HepG2 (cell line): Measurements from ENCODE around the gene SH3BP2. TPM values are rescaled to one million over a fixed set of nuclear protein-coding genes. Genes with fewer than 3 reads are reported as not detected.

Source experiments
- GZF1 ChIP-seq: sonication (generic); formaldehyde crosslinking; IDR thresholded peaks from 2 replicates; pipeline ENCODE4 v1.5.1; 2020; ENCODE audit warnings: mild to moderate bottlenecking, missing genetic modification reagents
- MAF1 ChIP-seq: sonication (generic); formaldehyde crosslinking; IDR thresholded peaks from 2 replicates; pipeline ENCODE4 v1.5.0; 2020; ENCODE audit warnings: missing genetic modification reagents, borderline replicate concordance
- NCOA5 ChIP-seq: sonication (generic); formaldehyde crosslinking; IDR thresholded peaks from 2 replicates; pipeline ENCODE4 v1.4.0; 2020; ENCODE audit warnings: missing genetic modification reagents
- PHF8 ChIP-seq: sonication (generic); formaldehyde crosslinking; IDR thresholded peaks from 2 replicates; pipeline ENCODE4 v1.5.0; 2020; ENCODE audit warnings: missing genetic modification reagents
- SP4 ChIP-seq: sonication (generic); formaldehyde crosslinking; IDR thresholded peaks from 2 replicates; pipeline ENCODE4 v1.8.1; 2023; ENCODE audit warnings: mild to moderate bottlenecking, missing genetic modification reagents
- ZBTB20 ChIP-seq: sonication (generic); formaldehyde crosslinking; IDR thresholded peaks from 2 replicates; pipeline ENCODE4 v1.8.1; 2023; ENCODE audit warnings: missing genetic modification reagents, low read depth, mild to moderate bottlenecking, borderline replicate concordance
- ZBTB34 ChIP-seq: sonication (generic); formaldehyde crosslinking; IDR thresholded peaks from 2 replicates; pipeline ENCODE4 v1.8.0; 2022; ENCODE audit warnings: mild to moderate bottlenecking, missing genetic modification reagents
- ZNF30 ChIP-seq: sonication (generic); formaldehyde crosslinking; IDR thresholded peaks from 2 replicates; pipeline ENCODE4 v1.5.0; 2020; ENCODE audit warnings: mild to moderate bottlenecking, missing genetic modification reagents
- ZNF468 ChIP-seq: sonication (generic); formaldehyde crosslinking; IDR thresholded peaks from 2 replicates; pipeline ENCODE4 v1.8.0; 2022; ENCODE audit warnings: mild to moderate bottlenecking, moderate library complexity, missing genetic modification reagents
- ZNF562 ChIP-seq: sonication (generic); formaldehyde crosslinking; IDR thresholded peaks from 2 replicates; pipeline ENCODE4 v1.8.0; 2022; ENCODE audit warnings: missing genetic modification reagents, borderline replicate concordance
- ZNF597 ChIP-seq: sonication (generic); formaldehyde crosslinking; IDR thresholded peaks from 2 replicates; pipeline ENCODE4 v1.5.0; 2020; ENCODE audit warnings: missing genetic modification reagents
- ZNF746 ChIP-seq: sonication (generic); formaldehyde crosslinking; IDR thresholded peaks from 2 replicates; pipeline ENCODE4 v1.8.0; 2022; ENCODE audit warnings: mild to moderate bottlenecking, missing genetic modification reagents
- polyA plus RNA-seq, 8 experiments: library from polyadenylated mRNA; depleted of rRNA in 3 of 8; stranded (reverse) in 7 of 8; unstranded in 1 of 8; fragments of >200 nt; fragmentation: Illumina TruSeq in 4 of 8; extraction: Trizol in 4 of 8; gene quantifications; 2 replicates each; pipeline versions ENCODE4 v1.2.1 to v1.2.3, GENCODE V29; 2011 to 2016; ENCODE audit warnings: low read depth in 4 of 8, missing spikeins in 1 of 8, mixed read lengths in 1 of 8; ENCODE audit not compliant: insufficient read depth in 1 of 8
- total RNA-seq, 5 experiments: library from RNA; depleted of rRNA; stranded (reverse); fragments of >200 nt; fragmentation: Illumina TruSeq; extraction: Trizol; gene quantifications; 2 replicates each; pipeline ENCODE4 v1.2.3, GENCODE V29; 2016; ENCODE audit warnings: low read depth in 1 of 5

SH3BP2 gene
- total and polyA plus RNA-seq, 2 of the 13 experiments (the other 11 are each of a cell fraction or from before 2014, with no cell fraction given), result 16.9 to 34.5 TPM

GRCh38 chr4:2792711-2793585, at the start of gene SH3BP2 (continued):
- TF ChIP-seq ZBTB20 (peak; percentile 64; the same call in 1 of the 2 replicates), MAF1 (CRISPR knock-in tag) (0 out of 2 replicates have a peak, but pooled peaks have one; percentile 34), ZNF30 (CRISPR knock-in tag) (0 out of 2 replicates have a peak, but pooled peaks have one; percentile 75), SP4 (CRISPR knock-in tag) (peak; percentile 93), NCOA5 (no peak), PHF8 (CRISPR knock-in tag) (peak; percentile 42; the same call in 1 of the 2 replicates), ZNF597 (0 out of 2 replicates have a peak, but pooled peaks have one; percentile 29), GZF1 (0 out of 2 replicates have a peak, but pooled peaks have one; percentile 73), ZNF746 (CRISPR knock-in tag) (peak; percentile 90), ZNF468 (CRISPR knock-in tag) (no peak), ZBTB34 (CRISPR knock-in tag) (peak; percentile 60; the same call in 1 of the 2 replicates), ZNF562 (CRISPR knock-in tag) (peak; percentile 76; the same call in 1 of the 2 replicates)
